HG03460 (cell line): ENCODE results near the gene R3HDM2.

ENCODE experiments used
- ATAC-seq: cut with Tn5 transposase; IDR thresholded peaks from one replicate; pipeline ENCODE4 v1.9.1; 2021; ENCODE audit not compliant: unreplicated experiment

The R3HDM2 gene

GRCh38 chr12:57233357-57234232 lies 197.2 kb downstream of the R3HDM2 start:
- ATAC-seq = no peak

GRCh38 chr12:57232156-57232756 lies 198.6 kb downstream of the R3HDM2 start:
- ATAC-seq = no peak

DNA sequence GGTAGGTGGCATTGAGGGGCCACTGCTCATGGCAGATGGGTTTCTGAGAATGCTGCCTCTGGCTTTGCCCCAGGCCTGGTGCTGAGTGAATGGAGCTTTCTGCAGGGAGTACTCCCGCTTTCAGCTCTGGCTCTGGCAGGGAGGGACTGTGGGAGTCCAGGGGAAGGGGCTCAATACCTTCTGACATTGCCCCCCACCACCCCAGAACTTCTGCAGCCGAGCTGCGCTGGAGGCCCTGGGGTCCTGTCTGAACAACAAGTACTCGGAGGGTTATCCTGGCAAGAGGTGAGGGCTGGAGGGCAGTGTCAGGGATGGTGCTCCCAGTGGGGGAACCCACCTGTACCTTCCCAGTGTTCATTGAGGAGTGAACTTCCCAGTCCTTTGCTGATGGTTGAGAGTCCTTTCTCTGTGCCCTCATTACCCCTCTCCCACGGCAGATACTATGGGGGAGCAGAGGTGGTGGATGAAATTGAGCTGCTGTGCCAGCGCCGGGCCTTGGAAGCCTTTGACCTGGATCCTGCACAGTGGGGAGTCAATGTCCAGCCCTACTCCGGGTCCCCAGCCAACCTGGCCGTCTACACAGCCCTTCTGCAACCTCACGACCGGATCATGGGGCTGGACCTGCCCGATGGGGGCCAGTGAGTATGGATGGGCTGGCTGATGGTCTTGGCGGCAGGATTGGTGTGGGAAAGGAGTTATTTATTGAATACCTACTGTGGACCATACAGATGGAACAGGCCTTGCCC lies 199.4 kb downstream of the R3HDM2 start:
- no peak for ATAC-seq

- no peak for ATAC-seq
These were observed 200.3 kb downstream of the R3HDM2 start for GRCh38 chr12:57230381-57231155.

DNA sequence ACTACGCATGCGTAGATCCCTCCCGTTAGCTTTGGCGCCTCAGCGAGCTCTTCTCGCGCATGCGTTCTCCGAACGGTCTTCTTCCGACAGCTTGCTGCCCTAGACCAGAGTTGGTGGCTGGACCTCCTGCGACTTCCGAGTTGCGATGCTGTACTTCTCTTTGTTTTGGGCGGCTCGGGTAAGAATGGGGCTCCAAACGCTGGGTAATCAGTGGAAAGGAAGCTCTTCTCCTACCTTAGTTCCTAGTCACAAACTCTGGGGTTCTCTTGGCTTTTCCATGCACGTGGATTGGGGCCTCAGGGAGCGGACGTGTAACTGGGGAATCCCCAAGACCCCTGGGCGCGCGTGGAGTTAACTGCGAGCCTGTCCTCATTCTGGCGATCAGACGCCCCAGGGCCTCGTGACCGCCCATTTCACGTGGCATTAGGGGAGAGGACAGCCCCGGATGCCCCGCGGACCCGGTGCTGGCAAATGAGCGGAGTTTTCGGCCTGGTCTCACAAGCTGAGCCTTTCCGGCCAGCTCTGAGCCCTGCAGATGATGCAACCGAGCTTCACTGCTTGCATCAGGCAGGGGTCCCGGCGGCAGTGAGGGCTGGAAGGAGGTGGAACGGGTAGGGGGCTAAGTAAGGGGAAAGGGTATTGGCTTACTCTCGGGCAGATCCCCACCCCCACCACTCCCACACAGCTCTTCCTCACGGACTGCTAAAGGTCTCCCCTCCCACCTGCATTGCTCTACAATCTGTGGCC lies 201.0 kb downstream of the R3HDM2 start, which contains the start of gene SHMT2:
Gene SHMT2, plus strand, starts transcription at position 78 of the 747 bp plus-strand sequence. Its CDS starts 68 bp downstream, at position 146.
- peak; percentile 59 for ATAC-seq

DNA sequence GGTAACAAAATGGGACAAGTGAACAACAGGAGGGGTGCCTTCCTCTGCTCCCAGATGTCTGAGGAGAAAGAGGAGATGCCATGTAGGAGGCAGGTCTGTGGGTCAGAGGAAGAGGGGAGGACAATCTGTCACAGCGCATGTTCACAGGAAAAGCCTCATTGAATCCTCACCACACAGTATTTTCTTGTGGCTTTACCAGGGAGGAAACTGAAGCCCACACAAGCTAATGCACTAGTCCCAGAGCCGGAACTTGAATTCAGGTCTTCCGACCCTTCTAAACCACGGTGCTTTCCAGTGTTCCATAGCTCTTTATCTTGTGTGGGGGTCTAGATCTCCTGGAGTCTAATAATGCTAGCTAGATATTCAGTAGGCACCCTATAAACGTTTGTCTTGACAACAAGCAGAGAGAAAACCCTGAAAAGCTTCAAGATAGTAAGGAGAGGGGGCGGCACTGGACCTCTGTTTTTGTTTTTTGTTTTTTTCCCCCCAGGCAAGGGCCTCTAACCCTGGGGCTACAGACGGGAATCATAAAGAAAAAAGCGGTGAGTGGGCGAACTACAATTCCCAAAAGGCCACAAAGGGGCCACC lies 201.7 kb downstream of the R3HDM2 start:
- ATAC-seq = no peak

DNA sequence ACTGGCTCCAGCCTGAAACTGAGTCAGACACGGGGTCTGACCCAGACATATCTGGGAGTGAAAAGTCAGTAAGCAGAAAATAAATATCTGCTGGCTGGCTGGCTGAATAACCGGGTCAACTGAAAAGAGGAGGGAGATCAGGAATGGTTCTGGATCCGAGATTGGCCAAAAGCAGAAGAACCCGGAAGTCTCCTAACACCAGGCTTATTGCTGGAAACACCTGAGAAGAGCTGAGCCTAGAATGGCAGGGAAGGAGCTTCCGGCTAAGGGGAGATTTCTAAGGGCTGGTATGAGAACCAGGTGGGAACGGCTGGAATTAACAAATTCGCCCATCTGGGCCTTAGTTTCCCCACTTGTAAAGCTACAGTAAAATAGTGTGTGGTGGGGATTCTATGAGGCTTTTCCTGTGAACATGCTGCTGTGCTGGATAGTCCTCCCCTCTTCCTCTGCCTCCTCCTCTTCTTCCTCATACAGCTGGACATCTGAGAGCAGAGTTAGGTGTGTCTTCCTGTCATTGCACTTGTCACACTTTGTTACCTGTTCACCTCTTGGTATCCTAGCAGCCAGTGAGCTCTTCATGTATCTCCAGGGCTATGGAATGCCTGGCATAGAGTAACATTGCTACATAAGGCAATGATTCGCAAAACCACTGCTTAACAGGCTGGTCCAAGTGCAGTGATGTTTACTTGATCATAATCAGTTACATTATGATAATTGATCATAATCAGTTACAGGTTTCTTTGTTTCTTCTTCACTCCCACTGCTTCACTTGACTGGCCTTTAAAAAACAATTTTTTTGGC lies 203.3 kb downstream of the R3HDM2 start:
- no peak for ATAC-seq

- ATAC-seq = no peak
These were observed 204.1 kb downstream of the R3HDM2 start for GRCh38 chr12:57226588-57227314.

GRCh38 chr12:57225680-57226210 lies 205.1 kb downstream of the R3HDM2 start:
- ATAC-seq = no peak

- ATAC-seq = no peak
These were observed 205.7 kb downstream of the R3HDM2 start for GRCh38 chr12:57224973-57225679.

DNA sequence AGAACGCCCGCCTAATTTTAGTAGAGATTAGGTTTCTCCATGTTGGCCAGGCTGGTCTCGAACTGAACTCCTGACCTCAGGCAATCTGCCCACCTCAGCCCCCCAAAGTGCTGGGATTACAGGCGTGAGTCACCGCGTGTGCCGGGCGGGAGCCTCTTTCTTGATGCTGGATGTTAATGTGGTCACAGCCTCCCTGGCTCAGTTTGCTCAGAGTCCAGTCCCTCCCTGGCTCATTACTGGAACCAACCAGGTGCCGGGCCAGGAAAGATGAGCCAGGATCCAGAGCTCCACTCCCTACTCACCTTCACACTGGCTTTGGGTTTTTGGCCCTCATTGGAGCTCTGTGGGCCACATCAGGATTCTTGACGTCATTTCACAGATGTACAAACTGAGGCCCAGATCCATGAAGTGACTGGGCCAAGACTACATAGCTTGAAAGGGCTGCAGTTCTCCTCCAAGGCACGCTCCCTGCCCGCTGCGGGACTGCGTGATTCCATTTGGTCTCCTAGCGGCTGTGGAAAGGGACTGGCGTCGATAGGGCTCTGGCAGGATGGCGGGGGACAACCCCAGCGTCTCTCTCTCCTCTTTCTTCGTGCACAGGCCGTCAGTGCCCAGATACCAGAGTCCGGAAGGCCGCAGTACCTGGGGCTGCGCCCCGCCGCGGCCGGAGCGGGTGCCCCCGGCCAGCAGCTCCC lies 206.4 kb downstream of the R3HDM2 start:
- no peak for ATAC-seq

DNA sequence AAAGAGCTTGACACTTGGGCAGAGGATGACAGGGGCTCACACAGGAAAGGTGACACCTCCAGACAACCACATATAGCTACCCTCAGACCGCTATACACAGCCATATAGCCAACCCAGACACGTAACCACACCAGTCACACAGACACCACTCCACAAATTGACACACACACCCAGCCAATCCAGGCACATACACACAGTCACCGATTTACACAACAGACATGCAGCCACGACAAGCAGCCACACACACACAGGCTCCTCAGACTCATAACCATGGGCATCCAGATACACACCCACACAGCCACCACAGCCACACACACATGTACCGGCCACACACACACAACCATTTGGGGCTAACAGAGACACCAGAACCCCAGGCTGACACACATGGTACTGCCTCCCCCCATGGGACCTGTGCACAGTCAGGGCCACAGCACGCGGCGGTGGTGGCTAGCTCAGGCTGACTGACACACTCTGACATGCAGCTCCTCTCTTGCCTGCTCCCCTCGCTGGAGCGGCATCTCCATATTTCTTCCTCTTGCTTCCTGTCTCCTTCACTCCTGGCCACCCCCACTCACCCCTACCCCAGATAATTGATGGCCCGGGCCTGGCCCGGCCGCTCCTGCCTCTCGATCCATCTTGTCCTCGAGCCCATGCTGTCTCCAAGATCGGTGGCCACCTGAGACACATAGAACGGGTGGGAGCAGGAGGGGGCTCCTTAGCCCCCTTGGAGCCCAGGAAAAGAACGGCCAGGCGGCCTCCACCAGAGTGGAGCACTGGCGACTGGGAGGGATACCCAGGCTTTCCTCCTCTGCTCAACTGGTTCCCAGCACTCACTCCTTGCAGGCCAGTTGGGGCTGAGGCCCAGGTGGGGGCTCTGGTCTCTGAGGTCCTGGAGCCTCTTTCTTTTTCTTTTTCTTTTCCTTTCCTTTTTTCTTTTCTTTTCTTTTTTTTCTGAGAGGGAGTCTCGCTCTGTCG lies 207.4 kb downstream of the R3HDM2 start:
- no peak for ATAC-seq

- no peak for ATAC-seq
These were observed 208.3 kb downstream of the R3HDM2 start for GRCh38 chr12:57222286-57223190.

DNA sequence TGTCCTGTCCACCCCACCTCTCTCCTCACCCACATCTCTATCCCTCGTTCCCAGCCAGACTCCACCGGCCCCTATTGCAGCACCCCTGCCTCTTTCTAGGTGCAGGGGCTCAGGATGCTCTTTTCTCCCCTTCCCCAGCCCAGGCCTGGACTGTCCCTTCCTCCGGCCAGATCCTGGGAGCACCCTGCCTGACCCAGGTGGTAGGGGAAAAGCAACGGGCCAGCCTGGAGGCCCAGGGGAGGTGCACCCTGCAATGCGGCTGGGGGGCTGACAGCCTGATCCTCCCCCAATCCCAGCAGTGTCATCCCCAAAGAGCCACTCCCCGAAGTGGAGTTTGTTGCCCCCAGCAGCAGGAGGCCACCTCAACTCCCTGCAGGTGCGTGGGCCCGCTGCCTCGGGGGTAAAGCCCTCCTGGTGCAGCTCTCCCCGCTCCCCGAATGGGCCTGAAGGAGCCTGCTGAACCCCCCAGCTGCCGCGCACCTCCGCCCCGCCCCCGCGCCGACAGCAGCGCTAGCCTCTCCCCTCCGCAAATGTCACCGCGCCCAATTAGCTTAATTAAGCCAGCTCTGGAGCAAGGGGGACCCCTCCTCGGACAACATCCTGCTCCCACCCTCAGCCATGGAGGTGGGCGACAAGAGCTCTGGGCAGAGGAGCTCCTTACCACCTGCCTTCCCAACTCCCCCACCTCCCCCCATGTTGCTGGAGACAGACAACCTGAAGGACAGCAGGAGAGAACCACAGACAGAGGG lies 209.5 kb downstream of the R3HDM2 start:
- no peak for ATAC-seq
